HS-5 (cell line): ENCODE data around the gene SETBP1.
A peak's percentile ranks its signal among the peaks of the same experiment; 100 is the strongest.
"Not testable (repeated sequence)": the region's sequence is repeated elsewhere in the genome, so short reads cannot be mapped to it uniquely, and the experiment has no call there.

ENCODE experiments used
- DNase-seq: peaks from one replicate; pipeline ENCODE4 v3.0.0-alpha.2; 2012; ENCODE audit warnings: low read depth

Gene SETBP1

GRCh38 chr18:44704135-44704789 lies 23.6 kb downstream of the SETBP1 start:
- DNase-seq = no peak

GRCh38 chr18:44705075-44705675 lies 24.5 kb downstream of the SETBP1 start:
- DNase-seq = no peak

- no peak for DNase-seq
Observed at GRCh38 chr18:44708451-44709083, 27.9 kb downstream of the SETBP1 start.

GRCh38 chr18:44709307-44710126 lies 28.8 kb downstream of the SETBP1 start:
- DNase-seq = no peak

GRCh38 chr18:44710931-44711330 lies 30.2 kb downstream of the SETBP1 start:
- DNase-seq = no peak

- no peak for DNase-seq
Observed at GRCh38 chr18:44712025-44712424, 31.3 kb downstream of the SETBP1 start.

GRCh38 chr18:44713435-44713834 lies 32.7 kb downstream of the SETBP1 start:
- DNase-seq = no peak

GRCh38 chr18:44714376-44714775 lies 33.7 kb downstream of the SETBP1 start:
- no peak for DNase-seq

GRCh38 chr18:44715245-44715644 lies 34.6 kb downstream of the SETBP1 start:
- DNase-seq = peak; percentile 58

- no peak for DNase-seq
Observed at GRCh38 chr18:44715842-44716241, 35.2 kb downstream of the SETBP1 start.

- no peak for DNase-seq
Observed at GRCh38 chr18:44716697-44717163, 36.0 kb downstream of the SETBP1 start.

- DNase-seq = no peak
Observed at GRCh38 chr18:44719519-44720060, 38.9 kb downstream of the SETBP1 start.

GRCh38 chr18:44721748-44722147 lies 41.1 kb downstream of the SETBP1 start:
- DNase-seq = not testable (repeated sequence)

GRCh38 chr18:44723411-44723810 lies 42.7 kb downstream of the SETBP1 start:
- DNase-seq = no peak

- no peak for DNase-seq
Observed at GRCh38 chr18:44724105-44724778, 43.6 kb downstream of the SETBP1 start.

- no peak for DNase-seq
Observed at GRCh38 chr18:44725300-44726058, 44.8 kb downstream of the SETBP1 start.

GRCh38 chr18:44726059-44726421 lies 45.4 kb downstream of the SETBP1 start:
- no peak for DNase-seq

GRCh38 chr18:44727291-44727690 lies 46.6 kb downstream of the SETBP1 start:
- no peak for DNase-seq

- no peak for DNase-seq
Observed at GRCh38 chr18:44729631-44730101, 49.0 kb downstream of the SETBP1 start.

- DNase-seq = no peak
Observed at GRCh38 chr18:44730803-44731529, 50.3 kb downstream of the SETBP1 start.
